HG03139 (cell line): ENCODE results near the gene PANX3.
A peak's percentile ranks its signal among the peaks of the same experiment; 100 is the strongest.

ENCODE experiments used
- ATAC-seq: cut with Tn5 transposase; IDR thresholded peaks from one replicate; pipeline ENCODE4 v1.9.1; 2021; ENCODE audit not compliant: unreplicated experiment

PANX3 gene

GRCh38 chr11:124612567-124613246 is 1.5 kb downstream of the PANX3 start:
- ATAC-seq = no peak

- ATAC-seq = no peak
These were observed 7.6 kb downstream of the PANX3 start for GRCh38 chr11:124618863-124619262.

GRCh38 chr11:124622531-124623451 is 11.6 kb downstream of the PANX3 start, which contains the start of gene TBRG1:
Gene TBRG1, plus strand, starts transcription at chr11:124622864. Its CDS starts 220 bp downstream, at chr11:124623084.
- peak; percentile 98 for ATAC-seq

- no peak for ATAC-seq
These were observed 12.8 kb downstream of the PANX3 start for GRCh38 chr11:124623861-124624525.

- no peak for ATAC-seq
These were observed 14.4 kb downstream of the PANX3 start for GRCh38 chr11:124625504-124626168.

- ATAC-seq = no peak
These were observed 16.3 kb downstream of the PANX3 start for GRCh38 chr11:124627546-124627945.

GRCh38 chr11:124629961-124630360 is 18.7 kb downstream of the PANX3 start:
- ATAC-seq = no peak

GRCh38 chr11:124633355-124633754 is 22.1 kb downstream of the PANX3 start:
- no peak for ATAC-seq

GRCh38 chr11:124635932-124636331 is 24.7 kb downstream of the PANX3 start:
- ATAC-seq = no peak

- ATAC-seq = no peak
These were observed 27.3 kb downstream of the PANX3 start for GRCh38 chr11:124638500-124638899.

GRCh38 chr11:124639186-124639585 is 28.0 kb downstream of the PANX3 start:
- no peak for ATAC-seq

GRCh38 chr11:124640666-124641065 is 29.4 kb downstream of the PANX3 start:
- ATAC-seq = no peak

GRCh38 chr11:124642628-124643027 is 31.4 kb downstream of the PANX3 start:
- ATAC-seq = no peak

GRCh38 chr11:124643042-124643604 is 31.9 kb downstream of the PANX3 start:
- ATAC-seq = no peak

GRCh38 chr11:124643605-124644425 is 32.6 kb downstream of the PANX3 start:
- no peak for ATAC-seq

GRCh38 chr11:124644426-124645280 is 33.4 kb downstream of the PANX3 start:
- ATAC-seq = no peak

- peak; percentile 64 for ATAC-seq
These were observed 34.9 kb downstream of the PANX3 start for GRCh38 chr11:124646148-124646547.

- no peak for ATAC-seq
These were observed 37.4 kb downstream of the PANX3 start for GRCh38 chr11:124648610-124649009.
